ENCODE results near the gene EFCAB13. TPM values are rescaled to one million over a fixed set of nuclear protein-coding genes. Genes with fewer than 3 reads are reported as not detected.

Gene EFCAB13
- total RNA-seq, 2 donors from 2014 or later = 8.1 to 16.7 TPM

- TF ChIP-seq, protein P1, sequence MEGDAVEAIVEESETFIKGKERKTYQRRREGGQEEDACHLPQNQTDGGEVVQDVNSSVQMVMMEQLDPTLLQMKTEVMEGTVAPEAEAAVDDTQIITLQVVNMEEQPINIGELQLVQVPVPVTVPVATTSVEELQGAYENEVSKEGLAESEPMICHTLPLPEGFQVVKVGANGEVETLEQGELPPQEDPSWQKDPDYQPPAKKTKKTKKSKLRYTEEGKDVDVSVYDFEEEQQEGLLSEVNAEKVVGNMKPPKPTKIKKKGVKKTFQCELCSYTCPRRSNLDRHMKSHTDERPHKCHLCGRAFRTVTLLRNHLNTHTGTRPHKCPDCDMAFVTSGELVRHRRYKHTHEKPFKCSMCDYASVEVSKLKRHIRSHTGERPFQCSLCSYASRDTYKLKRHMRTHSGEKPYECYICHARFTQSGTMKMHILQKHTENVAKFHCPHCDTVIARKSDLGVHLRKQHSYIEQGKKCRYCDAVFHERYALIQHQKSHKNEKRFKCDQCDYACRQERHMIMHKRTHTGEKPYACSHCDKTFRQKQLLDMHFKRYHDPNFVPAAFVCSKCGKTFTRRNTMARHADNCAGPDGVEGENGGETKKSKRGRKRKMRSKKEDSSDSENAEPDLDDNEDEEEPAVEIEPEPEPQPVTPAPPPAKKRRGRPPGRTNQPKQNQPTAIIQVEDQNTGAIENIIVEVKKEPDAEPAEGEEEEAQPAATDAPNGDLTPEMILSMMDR (IDR thresholded peaks at IDR 0.05) = no peak
- Histone ChIP-seq H3K27me3 (replicated peaks; ENCODE audit: insufficient read depth) (no peaks in the 10 kb centered on the region), H3K27ac (no peak overlapping the region), H3K4me3 (no peak overlapping the region), H3K4me1 (ENCODE audit: control insufficient read depth in 1 of 2, low read depth in 2 of 2) (no peaks in the 10 kb centered on the region), H3K9me3 (no peaks in the 10 kb centered on the region), H3K36me3 (peaks cover 3% of the 10 kb centered on the region)
- DNase-seq (ENCODE audit: low spot score) (no peak), ATAC-seq (ENCODE audit: insufficient number of reproducible peaks, low FRiP score, low read depth) (no peak)
These were observed 8.5 kb downstream of the EFCAB13 start for GRCh38 chr17:47332287-47332686.

DNA sequence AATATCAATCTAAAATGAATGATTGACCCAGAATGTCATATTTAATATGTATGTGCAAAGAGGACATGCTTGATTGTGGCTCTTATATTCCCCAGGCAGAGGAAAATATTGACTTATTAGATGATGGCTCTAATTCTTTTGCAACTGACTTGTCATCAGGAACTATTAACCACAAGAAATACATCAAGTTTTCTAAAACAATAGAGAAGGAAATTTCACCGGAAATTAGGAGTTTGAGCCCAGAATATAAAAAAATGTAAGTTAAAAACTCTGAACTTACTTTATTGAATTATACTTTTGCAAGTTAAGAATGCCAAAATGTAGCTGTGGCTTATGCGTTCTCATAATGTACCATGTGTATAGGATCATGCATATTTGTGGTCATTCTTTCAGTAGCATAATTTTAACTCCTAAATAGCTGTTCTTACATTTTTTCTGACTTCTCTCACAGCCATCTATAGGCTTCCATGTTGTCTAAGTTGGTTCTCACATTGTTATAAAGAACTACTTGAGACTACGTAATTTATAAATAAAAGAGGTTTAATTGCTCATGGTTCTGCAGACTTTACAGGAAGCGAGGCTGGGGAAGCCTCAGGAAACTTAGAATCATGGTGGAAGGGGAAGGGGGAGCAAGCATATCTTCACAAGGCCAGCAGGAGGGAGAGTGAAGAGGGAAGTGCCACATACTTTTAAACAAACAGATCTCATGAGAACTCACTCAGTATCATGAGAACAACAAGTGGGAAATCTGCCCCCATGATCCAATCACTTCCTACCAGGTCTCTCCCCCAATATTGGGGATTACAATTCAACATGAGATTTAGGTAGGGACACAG is 11.6 kb downstream of the EFCAB13 start:
- Histone ChIP-seq H3K27me3 (replicated peaks; ENCODE audit: insufficient read depth) (no peaks in the 10 kb centered on the region), H3K9me3 (no peaks in the 10 kb centered on the region), H3K4me3 (no peak overlapping the region), H3K36me3 (peaks cover 3% of the 10 kb centered on the region), H3K4me1 (ENCODE audit: control insufficient read depth in 1 of 2, low read depth in 2 of 2) (no peaks in the 10 kb centered on the region), H3K27ac (no peak overlapping the region)
- ATAC-seq (ENCODE audit: insufficient number of reproducible peaks, low FRiP score, low read depth) (no peak), DNase-seq (ENCODE audit: low spot score) (no peak)
- TF ChIP-seq, protein P1 (IDR thresholded peaks at IDR 0.05) = no peak

- Histone ChIP-seq H3K27ac (no peak overlapping the region), H3K36me3 (no peaks in the 10 kb centered on the region), H3K4me1 (ENCODE audit: control insufficient read depth in 1 of 2, low read depth in 2 of 2) (no peaks in the 10 kb centered on the region), H3K4me3 (no peak overlapping the region), H3K27me3 (replicated peaks; ENCODE audit: insufficient read depth) (no peaks in the 10 kb centered on the region), H3K9me3 (no peaks in the 10 kb centered on the region)
- TF ChIP-seq, protein P1 (IDR thresholded peaks at IDR 0.05) = no peak
- DNase-seq (ENCODE audit: low spot score) = no peak
- no peak for ATAC-seq (ENCODE audit: insufficient number of reproducible peaks, low FRiP score, low read depth)
These were observed 14.3 kb downstream of the EFCAB13 start for GRCh38 chr17:47338026-47338425.

DNA sequence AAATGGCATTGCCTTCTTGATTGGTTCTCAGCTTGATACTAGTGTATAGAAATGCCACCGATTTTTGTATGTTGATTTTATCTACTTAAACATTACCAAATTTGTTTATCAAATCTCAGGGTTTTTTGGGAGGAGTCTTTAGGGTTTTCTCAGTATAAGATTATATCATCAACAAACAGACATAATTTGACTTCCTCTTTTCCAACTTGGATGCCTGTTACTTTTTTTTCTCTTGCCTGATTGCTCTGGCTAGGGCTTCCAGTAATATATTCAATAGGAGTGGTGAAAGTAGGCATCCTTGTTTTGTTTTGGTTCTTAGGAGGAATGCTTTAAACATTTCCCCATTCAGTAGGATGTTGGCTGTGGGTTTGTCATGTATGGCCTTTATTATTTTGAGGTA is 29.1 kb downstream of the EFCAB13 start:
- DNase-seq (ENCODE audit: low spot score) (no peak), ATAC-seq (ENCODE audit: insufficient number of reproducible peaks, low FRiP score, low read depth) (no peak)
- Histone ChIP-seq H3K4me1 (ENCODE audit: control insufficient read depth in 1 of 2, low read depth in 2 of 2) (no peaks in the 10 kb centered on the region), H3K36me3 (no peaks in the 10 kb centered on the region), H3K27me3 (replicated peaks; ENCODE audit: insufficient read depth) (no peaks in the 10 kb centered on the region), H3K4me3 (no peak overlapping the region), H3K9me3 (no peaks in the 10 kb centered on the region), H3K27ac (no peak overlapping the region)
- TF ChIP-seq, protein P1 (IDR thresholded peaks at IDR 0.05) = no peak

- no peaks in the 10 kb centered on the region for H3K36me3 ChIP-seq
- H3K27me3 ChIP-seq (replicated peaks; ENCODE audit: insufficient read depth) = no peaks in the 10 kb centered on the region
- DNase-seq (ENCODE audit: low spot score) (no peak), ATAC-seq (ENCODE audit: insufficient number of reproducible peaks, low FRiP score, low read depth) (no peak)
- no peaks in the 10 kb centered on the region for H3K4me1 ChIP-seq (ENCODE audit: control insufficient read depth in 1 of 2, low read depth in 2 of 2)
- no peak overlapping the region for H3K27ac ChIP-seq
- TF ChIP-seq, protein P1 (IDR thresholded peaks at IDR 0.05) = no peak
- no peak overlapping the region for H3K4me3 ChIP-seq
- H3K9me3 ChIP-seq = no peaks in the 10 kb centered on the region
These were observed 34.9 kb downstream of the EFCAB13 start for GRCh38 chr17:47358652-47359051.
